K562 (cell line): ENCODE measurements around the gene EFEMP2. TPM values are rescaled to one million over a fixed set of nuclear protein-coding genes. Genes with fewer than 3 reads are reported as not detected.
A peak's percentile ranks its signal among the peaks of the same experiment; 100 is the strongest.

ENCODE experiments used
- CHD2 ChIP-seq: IDR thresholded peaks from 2 replicates; pipeline ENCODE4 v1.6.1; 2011; ENCODE audit warnings: low read depth, low read length
- FOXJ2 ChIP-seq: fragments of 200-800 bp; sonication (Bioruptor generic); IDR thresholded peaks from 2 replicates; pipeline ENCODE4 v1.6.1; 2016; ENCODE audit warnings: missing genetic modification characterization, missing compliant biosample characterization
- GABPB2 ChIP-seq: fragments of 250-450 bp; sonication (Bioruptor Pico); conservative IDR thresholded peaks from 2 replicates; pipeline ENCODE4 v1.5.1; 2021; ENCODE audit warnings: mild to moderate bottlenecking
- MED1 ChIP-seq: sonication (generic); formaldehyde crosslinking; IDR thresholded peaks from 2 replicates; pipeline ENCODE4 v1.8.1; 2023; ENCODE audit warnings: missing genetic modification reagents, borderline replicate concordance
- RBFOX2 ChIP-seq: fragments of 200-400 bp; formaldehyde crosslinking; IDR thresholded peaks from 2 replicates; pipeline ENCODE4 v1.6.1; 2017; ENCODE audit warnings: low read depth, mild to moderate bottlenecking, low read length, moderate library complexity
- STAG1 ChIP-seq: sonication (generic); formaldehyde crosslinking; IDR thresholded peaks from 2 replicates; pipeline ENCODE4 v1.5.0; 2020; ENCODE audit warnings: missing genetic modification reagents, borderline replicate concordance
- TRIM24 ChIP-seq, 2 experiments: fragments of 450-650 bp; IDR thresholded peaks; 2 replicates each; pipeline ENCODE4 v1.6.1; 2016
- ZFP36 ChIP-seq: fragments of 150-350 bp; IDR thresholded peaks from 2 replicates; pipeline ENCODE4 v1.6.1; 2018; ENCODE audit warnings: low read length, low read depth; ENCODE audit not compliant: partially characterized antibody
- ZNF76 ChIP-seq: fragments of 250-450 bp; sonication (Bioruptor Pico); IDR thresholded peaks from 2 replicates; pipeline ENCODE4 v1.4.0; 2020; ENCODE audit warnings: mild to moderate bottlenecking, moderate library complexity, borderline replicate concordance
- ZZZ3 ChIP-seq: fragments of 450-650 bp; IDR thresholded peaks from 2 replicates; pipeline ENCODE4 v1.6.1; 2016; ENCODE audit warnings: antibody characterized with exemption, mild to moderate bottlenecking, moderate library complexity
- polyA plus RNA-seq, 8 experiments: library from polyadenylated mRNA; depleted of rRNA in 4 of 8; stranded (reverse) in 5 of 8; unstranded in 3 of 8; fragments of >200 nt; fragmentation: Nextera tagmentation in 2 of 8; fragmentation: Illumina TruSeq in 1 of 8; extraction: Ambion mirVana in 2 of 8; extraction: Trizol in 1 of 8; gene quantifications; 2 replicates each; pipeline versions ENCODE4 v1.2.1 to v1.2.3, GENCODE V29; 2011 to 2014; ENCODE audit warnings: inconsistent platforms in 1 of 8, missing spikeins in 1 of 8
- total RNA-seq, 7 experiments: library from RNA; depleted of rRNA in 6 of 7; stranded (reverse); fragments of >200 nt in 6 of 7; fragmentation: Illumina TruSeq in 2 of 7; extraction: Trizol in 2 of 7; gene quantifications; 2 replicates each; pipeline versions ENCODE4 v1.2.1 to v1.2.3, GENCODE V29; 2011 to 2021; ENCODE audit warnings: low replicate concordance in 1 of 7
- TF ChIP-seq, protein P1 (sequence below), 2 experiments: fragments of 150-350 bp in 1 of 2; IDR thresholded peaks; 2 replicates each; pipeline ENCODE4 v1.6.1; 2012 to 2016; ENCODE audit warnings: low read depth in 2 of 2, low read length in 2 of 2, mild to moderate bottlenecking in 1 of 2, moderate library complexity in 1 of 2
- TF ChIP-seq, protein P2 (sequence below): fragments of 250-450 bp; sonication (Bioruptor Pico); IDR thresholded peaks from 2 replicates; pipeline ENCODE4 v1.5.0; 2022; ENCODE audit warnings: mild to moderate bottlenecking
- TF ChIP-seq, protein P3 (sequence below), 2 experiments: fragments of 250-450 bp in 1 of 2; fragments of 450-650 bp in 1 of 2; sonication (Bioruptor Pico) in 1 of 2; IDR thresholded peaks; 2 replicates each; pipeline versions ENCODE4 v1.6.1 to v1.8.0; 2016 to 2021; ENCODE audit warnings: mild to moderate bottlenecking in 2 of 2, moderate library complexity in 2 of 2, missing compliant biosample characterization in 1 of 2, missing genetic modification characterization in 1 of 2
- TF ChIP-seq, protein P4 (sequence below): fragments of 250-450 bp; sonication (Bioruptor Pico); IDR thresholded peaks from 2 replicates; pipeline ENCODE4 v1.4.0; 2020; ENCODE audit warnings: mild to moderate bottlenecking, moderate library complexity
- TF ChIP-seq, protein P5 (sequence below): sonication (generic); formaldehyde crosslinking; IDR thresholded peaks from 2 replicates; pipeline ENCODE4 v1.8.0; 2023; ENCODE audit warnings: mild to moderate bottlenecking, missing genetic modification reagents
- TF ChIP-seq, protein P6 (sequence below): IDR thresholded peaks from 2 replicates; pipeline ENCODE4 v1.6.1; 2011; ENCODE audit warnings: borderline replicate concordance, low read depth, mild to moderate bottlenecking, moderate library complexity, low read length; ENCODE audit not compliant: insufficient read depth, poor library complexity, severe bottlenecking

Gene EFEMP2
- total and polyA plus RNA-seq, 9 of the 15 experiments (the other 6 are each of a cell fraction or from before 2014, with no cell fraction given) = 0.07 to 2.9 (median 0.69) TPM; not detected in 1

DNA sequence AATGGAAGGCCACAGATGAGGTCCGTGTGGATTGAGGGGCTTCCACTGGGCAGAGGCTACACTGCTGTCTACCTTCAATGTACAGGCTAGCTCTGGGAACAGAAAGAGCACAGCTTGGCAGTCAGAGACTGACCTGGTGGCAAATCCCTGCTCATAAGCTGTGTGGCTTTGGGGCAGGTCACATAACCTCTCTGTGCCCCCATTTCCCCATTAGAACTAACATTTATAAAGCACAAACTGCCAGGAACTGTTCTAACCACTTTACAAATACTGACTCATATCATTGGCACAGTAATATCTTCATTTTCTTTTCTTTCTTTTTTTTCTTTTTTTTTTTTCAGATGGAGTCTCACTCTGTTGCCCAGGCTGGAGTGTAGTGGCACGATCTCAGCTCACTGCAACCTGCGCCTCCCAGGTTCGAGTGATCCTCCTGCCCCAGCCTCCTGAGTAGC, 24.4 kb upstream of the EFEMP2 start (continued):
- TF ChIP-seq, protein P1, sequence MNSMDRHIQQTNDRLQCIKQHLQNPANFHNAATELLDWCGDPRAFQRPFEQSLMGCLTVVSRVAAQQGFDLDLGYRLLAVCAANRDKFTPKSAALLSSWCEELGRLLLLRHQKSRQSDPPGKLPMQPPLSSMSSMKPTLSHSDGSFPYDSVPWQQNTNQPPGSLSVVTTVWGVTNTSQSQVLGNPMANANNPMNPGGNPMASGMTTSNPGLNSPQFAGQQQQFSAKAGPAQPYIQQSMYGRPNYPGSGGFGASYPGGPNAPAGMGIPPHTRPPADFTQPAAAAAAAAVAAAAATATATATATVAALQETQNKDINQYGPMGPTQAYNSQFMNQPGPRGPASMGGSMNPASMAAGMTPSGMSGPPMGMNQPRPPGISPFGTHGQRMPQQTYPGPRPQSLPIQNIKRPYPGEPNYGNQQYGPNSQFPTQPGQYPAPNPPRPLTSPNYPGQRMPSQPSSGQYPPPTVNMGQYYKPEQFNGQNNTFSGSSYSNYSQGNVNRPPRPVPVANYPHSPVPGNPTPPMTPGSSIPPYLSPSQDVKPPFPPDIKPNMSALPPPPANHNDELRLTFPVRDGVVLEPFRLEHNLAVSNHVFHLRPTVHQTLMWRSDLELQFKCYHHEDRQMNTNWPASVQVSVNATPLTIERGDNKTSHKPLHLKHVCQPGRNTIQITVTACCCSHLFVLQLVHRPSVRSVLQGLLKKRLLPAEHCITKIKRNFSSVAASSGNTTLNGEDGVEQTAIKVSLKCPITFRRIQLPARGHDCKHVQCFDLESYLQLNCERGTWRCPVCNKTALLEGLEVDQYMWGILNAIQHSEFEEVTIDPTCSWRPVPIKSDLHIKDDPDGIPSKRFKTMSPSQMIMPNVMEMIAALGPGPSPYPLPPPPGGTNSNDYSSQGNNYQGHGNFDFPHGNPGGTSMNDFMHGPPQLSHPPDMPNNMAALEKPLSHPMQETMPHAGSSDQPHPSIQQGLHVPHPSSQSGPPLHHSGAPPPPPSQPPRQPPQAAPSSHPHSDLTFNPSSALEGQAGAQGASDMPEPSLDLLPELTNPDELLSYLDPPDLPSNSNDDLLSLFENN (IDR thresholded peaks at IDR 0.05; ENCODE audit: low read depth in 2 of 2, low read length in 2 of 2) = no peak
- TF ChIP-seq CHD2 (no peak), ZNF76 (CRISPR knock-in tag) (no peak), MED1 (no peak), RBFOX2 (no peak; the same call in 1 of the 2 replicates), TRIM24 (IDR thresholded peaks at IDR 0.05) (no peak), ZFP36 (peak; percentile 43), STAG1 (CRISPR knock-in tag) (no peak), FOXJ2 (tag) (no peak), GABPB2 (CRISPR knock-in tag) (no peak), ZZZ3 (no peak)
- TF ChIP-seq, protein P2, sequence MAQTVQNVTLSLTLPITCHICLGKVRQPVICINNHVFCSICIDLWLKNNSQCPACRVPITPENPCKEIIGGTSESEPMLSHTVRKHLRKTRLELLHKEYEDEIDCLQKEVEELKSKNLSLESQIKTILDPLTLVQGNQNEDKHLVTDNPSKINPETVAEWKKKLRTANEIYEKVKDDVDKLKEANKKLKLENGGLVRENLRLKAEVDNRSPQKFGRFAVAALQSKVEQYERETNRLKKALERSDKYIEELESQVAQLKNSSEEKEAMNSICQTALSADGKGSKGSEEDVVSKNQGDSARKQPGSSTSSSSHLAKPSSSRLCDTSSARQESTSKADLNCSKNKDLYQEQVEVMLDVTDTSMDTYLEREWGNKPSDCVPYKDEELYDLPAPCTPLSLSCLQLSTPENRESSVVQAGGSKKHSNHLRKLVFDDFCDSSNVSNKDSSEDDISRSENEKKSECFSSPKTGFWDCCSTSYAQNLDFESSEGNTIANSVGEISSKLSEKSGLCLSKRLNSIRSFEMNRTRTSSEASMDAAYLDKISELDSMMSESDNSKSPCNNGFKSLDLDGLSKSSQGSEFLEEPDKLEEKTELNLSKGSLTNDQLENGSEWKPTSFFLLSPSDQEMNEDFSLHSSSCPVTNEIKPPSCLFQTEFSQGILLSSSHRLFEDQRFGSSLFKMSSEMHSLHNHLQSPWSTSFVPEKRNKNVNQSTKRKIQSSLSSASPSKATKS (CRISPR knock-in tag) = no peak
- TF ChIP-seq, protein P3, sequence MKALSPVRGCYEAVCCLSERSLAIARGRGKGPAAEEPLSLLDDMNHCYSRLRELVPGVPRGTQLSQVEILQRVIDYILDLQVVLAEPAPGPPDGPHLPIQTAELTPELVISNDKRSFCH (CRISPR knock-in tag; IDR thresholded peaks at IDR 0.05) = no peak
- TF ChIP-seq, protein P3 (tag; IDR thresholded peaks at IDR 0.05) = no peak
- TF ChIP-seq, protein P4, sequence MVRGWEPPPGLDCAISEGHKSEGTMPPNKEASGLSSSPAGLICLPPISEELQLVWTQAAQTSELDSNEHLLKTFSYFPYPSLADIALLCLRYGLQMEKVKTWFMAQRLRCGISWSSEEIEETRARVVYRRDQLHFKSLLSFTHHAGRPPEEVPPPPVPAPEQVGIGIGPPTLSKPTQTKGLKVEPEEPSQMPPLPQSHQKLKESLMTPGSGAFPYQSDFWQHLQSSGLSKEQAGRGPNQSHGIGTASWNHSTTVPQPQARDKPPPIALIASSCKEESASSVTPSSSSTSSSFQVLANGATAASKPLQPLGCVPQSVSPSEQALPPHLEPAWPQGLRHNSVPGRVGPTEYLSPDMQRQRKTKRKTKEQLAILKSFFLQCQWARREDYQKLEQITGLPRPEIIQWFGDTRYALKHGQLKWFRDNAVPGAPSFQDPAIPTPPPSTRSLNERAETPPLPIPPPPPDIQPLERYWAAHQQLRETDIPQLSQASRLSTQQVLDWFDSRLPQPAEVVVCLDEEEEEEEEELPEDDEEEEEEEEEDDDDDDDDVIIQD (CRISPR knock-in tag) = no peak
- TF ChIP-seq, protein P5, sequence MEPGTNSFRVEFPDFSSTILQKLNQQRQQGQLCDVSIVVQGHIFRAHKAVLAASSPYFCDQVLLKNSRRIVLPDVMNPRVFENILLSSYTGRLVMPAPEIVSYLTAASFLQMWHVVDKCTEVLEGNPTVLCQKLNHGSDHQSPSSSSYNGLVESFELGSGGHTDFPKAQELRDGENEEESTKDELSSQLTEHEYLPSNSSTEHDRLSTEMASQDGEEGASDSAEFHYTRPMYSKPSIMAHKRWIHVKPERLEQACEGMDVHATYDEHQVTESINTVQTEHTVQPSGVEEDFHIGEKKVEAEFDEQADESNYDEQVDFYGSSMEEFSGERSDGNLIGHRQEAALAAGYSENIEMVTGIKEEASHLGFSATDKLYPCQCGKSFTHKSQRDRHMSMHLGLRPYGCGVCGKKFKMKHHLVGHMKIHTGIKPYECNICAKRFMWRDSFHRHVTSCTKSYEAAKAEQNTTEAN (CRISPR knock-in tag) = no peak
- TF ChIP-seq, protein P6, sequence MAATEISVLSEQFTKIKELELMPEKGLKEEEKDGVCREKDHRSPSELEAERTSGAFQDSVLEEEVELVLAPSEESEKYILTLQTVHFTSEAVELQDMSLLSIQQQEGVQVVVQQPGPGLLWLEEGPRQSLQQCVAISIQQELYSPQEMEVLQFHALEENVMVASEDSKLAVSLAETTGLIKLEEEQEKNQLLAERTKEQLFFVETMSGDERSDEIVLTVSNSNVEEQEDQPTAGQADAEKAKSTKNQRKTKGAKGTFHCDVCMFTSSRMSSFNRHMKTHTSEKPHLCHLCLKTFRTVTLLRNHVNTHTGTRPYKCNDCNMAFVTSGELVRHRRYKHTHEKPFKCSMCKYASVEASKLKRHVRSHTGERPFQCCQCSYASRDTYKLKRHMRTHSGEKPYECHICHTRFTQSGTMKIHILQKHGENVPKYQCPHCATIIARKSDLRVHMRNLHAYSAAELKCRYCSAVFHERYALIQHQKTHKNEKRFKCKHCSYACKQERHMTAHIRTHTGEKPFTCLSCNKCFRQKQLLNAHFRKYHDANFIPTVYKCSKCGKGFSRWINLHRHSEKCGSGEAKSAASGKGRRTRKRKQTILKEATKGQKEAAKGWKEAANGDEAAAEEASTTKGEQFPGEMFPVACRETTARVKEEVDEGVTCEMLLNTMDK = no peak
